ENCODE measurements around the gene HOXC4.
"Not testable (repeated sequence)": the region's sequence is repeated elsewhere in the genome, so short reads cannot be mapped to it uniquely, and the experiment has no call there.

HOXC4 gene

GRCh38 chr12:54053003-54053750, 458 bp upstream of the HOXC4 start:
- H3K4me3 ChIP-seq (ENCODE audit: low read depth, low read length) = no peak overlapping the region

- no peak overlapping the region for H3K4me3 ChIP-seq (ENCODE audit: low read depth, low read length)
Measured at GRCh38 chr12:54054742-54055194, 1.1 kb downstream of the HOXC4 start.

- no peak overlapping the region for H3K4me3 ChIP-seq (ENCODE audit: low read depth, low read length)
Measured at GRCh38 chr12:54055552-54055951, 1.9 kb downstream of the HOXC4 start.

GRCh38 chr12:54056110-54056509, 2.5 kb downstream of the HOXC4 start:
- no peak overlapping the region for H3K4me3 ChIP-seq (ENCODE audit: low read depth, low read length)

- H3K4me3 ChIP-seq (ENCODE audit: low read depth, low read length) = no peak overlapping the region
Measured at GRCh38 chr12:54058128-54058768, 4.6 kb downstream of the HOXC4 start.

GRCh38 chr12:54059668-54060067, 6.0 kb downstream of the HOXC4 start:
- H3K4me3 ChIP-seq (ENCODE audit: low read depth, low read length) = no peak overlapping the region

GRCh38 chr12:54060174-54060974, 6.7 kb downstream of the HOXC4 start:
- no peak overlapping the region for H3K4me3 ChIP-seq (ENCODE audit: low read depth, low read length)

- H3K4me3 ChIP-seq (ENCODE audit: low read depth, low read length) = no peak overlapping the region
Measured at GRCh38 chr12:54060975-54061778, 7.5 kb downstream of the HOXC4 start.

- no peak overlapping the region for H3K4me3 ChIP-seq (ENCODE audit: low read depth, low read length)
Measured at GRCh38 chr12:54065677-54066076, 12.0 kb downstream of the HOXC4 start.

GRCh38 chr12:54066408-54066807, 12.8 kb downstream of the HOXC4 start:
- H3K4me3 ChIP-seq (ENCODE audit: low read depth, low read length) = no peak overlapping the region

GRCh38 chr12:54068418-54069070, 14.9 kb downstream of the HOXC4 start:
- H3K4me3 ChIP-seq (ENCODE audit: low read depth, low read length) = no peak overlapping the region

- no peak overlapping the region for H3K4me3 ChIP-seq (ENCODE audit: low read depth, low read length)
Measured at GRCh38 chr12:54071942-54072341, 18.3 kb downstream of the HOXC4 start.

GRCh38 chr12:54074308-54074707, 20.7 kb downstream of the HOXC4 start:
- H3K4me3 ChIP-seq (ENCODE audit: low read depth, low read length) = no peak overlapping the region

- H3K4me3 ChIP-seq (ENCODE audit: low read depth, low read length) = no peak overlapping the region
Measured at GRCh38 chr12:54075409-54075808, 21.8 kb downstream of the HOXC4 start.

GRCh38 chr12:54075974-54076373, 22.3 kb downstream of the HOXC4 start:
- no peak overlapping the region for H3K4me3 ChIP-seq (ENCODE audit: low read depth, low read length)

- not testable (repeated sequence) for H3K4me3 ChIP-seq (ENCODE audit: low read depth, low read length)
Measured at GRCh38 chr12:54077843-54078242, 24.2 kb downstream of the HOXC4 start.

GRCh38 chr12:54079115-54079514, 25.5 kb downstream of the HOXC4 start:
- H3K4me3 ChIP-seq (ENCODE audit: low read depth, low read length) = not testable (repeated sequence)

GRCh38 chr12:54080008-54080924, 26.6 kb downstream of the HOXC4 start:
- not testable (repeated sequence) for H3K4me3 ChIP-seq (ENCODE audit: low read depth, low read length)

GRCh38 chr12:54081053-54081514, 27.4 kb downstream of the HOXC4 start:
- H3K4me3 ChIP-seq (ENCODE audit: low read depth, low read length) = not testable (repeated sequence)
